ENCODE results near the gene ZFHX3. TPM values are rescaled to one million over a fixed set of nuclear protein-coding genes. Genes with fewer than 3 reads are reported as not detected.

Gene ZFHX3
- total RNA-seq, 6 experiments from 2014 or later, result 7.1 to 9.4 (median 7.7) TPM

DNA sequence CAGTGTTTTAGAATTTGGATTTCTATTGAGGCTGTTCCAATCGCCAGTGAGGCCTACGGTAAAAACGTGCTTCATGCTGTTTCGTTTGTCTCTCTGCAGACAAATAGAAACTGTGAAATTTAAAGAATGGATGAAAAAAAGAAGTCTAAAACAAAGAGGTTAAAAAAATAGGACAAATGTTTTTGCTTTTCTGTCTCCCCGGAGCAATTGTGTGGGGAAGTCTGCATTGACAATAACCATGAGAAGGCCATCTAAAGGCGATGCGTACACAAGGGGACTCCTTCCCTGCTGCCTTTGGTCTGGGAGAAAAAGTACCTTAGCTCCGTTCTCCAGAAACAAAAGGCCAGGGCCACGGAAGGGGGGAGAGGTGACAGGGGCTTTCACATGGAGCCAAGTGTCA lies 4.6 kb upstream of the ZFHX3 start:
- Histone ChIP-seq H3K27ac (peak overlapping the region; percentile 94 to 99 (median 96)), H3K9me3 (no peaks in the 10 kb centered on the region), H3K36me3 (no peaks in the 10 kb centered on the region), H3K27me3 (no peaks in the 10 kb centered on the region), H3K4me1 (peaks cover 0 to 32% (median 15%) of the 10 kb centered on the region in 4 donors), H3K4me3 (no peak overlapping the region)
- DNase-seq (no peak), ATAC-seq (no peak)
- TF ChIP-seq POLR2A (IDR thresholded peaks at IDR 0.05), result no peak
- TF ChIP-seq, protein P1, sequence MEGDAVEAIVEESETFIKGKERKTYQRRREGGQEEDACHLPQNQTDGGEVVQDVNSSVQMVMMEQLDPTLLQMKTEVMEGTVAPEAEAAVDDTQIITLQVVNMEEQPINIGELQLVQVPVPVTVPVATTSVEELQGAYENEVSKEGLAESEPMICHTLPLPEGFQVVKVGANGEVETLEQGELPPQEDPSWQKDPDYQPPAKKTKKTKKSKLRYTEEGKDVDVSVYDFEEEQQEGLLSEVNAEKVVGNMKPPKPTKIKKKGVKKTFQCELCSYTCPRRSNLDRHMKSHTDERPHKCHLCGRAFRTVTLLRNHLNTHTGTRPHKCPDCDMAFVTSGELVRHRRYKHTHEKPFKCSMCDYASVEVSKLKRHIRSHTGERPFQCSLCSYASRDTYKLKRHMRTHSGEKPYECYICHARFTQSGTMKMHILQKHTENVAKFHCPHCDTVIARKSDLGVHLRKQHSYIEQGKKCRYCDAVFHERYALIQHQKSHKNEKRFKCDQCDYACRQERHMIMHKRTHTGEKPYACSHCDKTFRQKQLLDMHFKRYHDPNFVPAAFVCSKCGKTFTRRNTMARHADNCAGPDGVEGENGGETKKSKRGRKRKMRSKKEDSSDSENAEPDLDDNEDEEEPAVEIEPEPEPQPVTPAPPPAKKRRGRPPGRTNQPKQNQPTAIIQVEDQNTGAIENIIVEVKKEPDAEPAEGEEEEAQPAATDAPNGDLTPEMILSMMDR (IDR thresholded peaks at IDR 0.05), result no peak
- intact Hi-C loops (cut with DNase I), result no loop called here
- WGBS (ENCODE audit: insufficient coverage, low coverage, low lambda C conversion rate, missing lambda C conversion rate), result 63% methylated on average over 9 of the region's 9 CpGs

DNA sequence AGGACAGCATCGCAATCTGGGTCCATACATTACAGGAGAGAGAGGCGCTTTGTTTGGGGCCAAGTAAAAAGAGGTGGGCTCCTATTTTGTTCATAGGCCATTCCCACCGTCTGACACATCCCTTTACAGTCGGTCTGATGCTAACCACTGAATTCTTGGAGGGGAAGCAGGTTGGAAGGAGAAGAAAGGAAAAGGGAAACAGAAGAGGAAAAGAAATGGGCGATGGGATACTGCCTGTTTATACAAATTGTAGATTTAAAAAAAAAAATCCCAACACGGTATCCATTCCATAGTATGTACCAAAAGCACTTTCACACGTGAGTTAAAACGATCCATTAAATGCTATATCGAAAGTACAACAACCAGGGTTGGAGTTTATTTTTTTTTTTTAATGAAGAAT lies 4.0 kb upstream of the ZFHX3 start:
- no peak for TF ChIP-seq POLR2A (IDR thresholded peaks at IDR 0.05)
- TF ChIP-seq, protein P1 (IDR thresholded peaks at IDR 0.05), result no peak
- DNase-seq, result no peak
- intact Hi-C loops (cut with DNase I), result no loop called here
- Histone ChIP-seq H3K36me3 (no peaks in the 10 kb centered on the region), H3K27me3 (no peaks in the 10 kb centered on the region), H3K9me3 (no peaks in the 10 kb centered on the region), H3K4me1 (peaks cover 0 to 39% (median 15%) of the 10 kb centered on the region in 4 donors), H3K4me3 (no peak overlapping the region), H3K27ac (peak overlapping the region in 2 of 3 donors; percentile 96 to 99)
- no peak for ATAC-seq
- WGBS (ENCODE audit: insufficient coverage, low coverage, low lambda C conversion rate, missing lambda C conversion rate), result 86% methylated on average over 9 of the region's 9 CpGs

DNA sequence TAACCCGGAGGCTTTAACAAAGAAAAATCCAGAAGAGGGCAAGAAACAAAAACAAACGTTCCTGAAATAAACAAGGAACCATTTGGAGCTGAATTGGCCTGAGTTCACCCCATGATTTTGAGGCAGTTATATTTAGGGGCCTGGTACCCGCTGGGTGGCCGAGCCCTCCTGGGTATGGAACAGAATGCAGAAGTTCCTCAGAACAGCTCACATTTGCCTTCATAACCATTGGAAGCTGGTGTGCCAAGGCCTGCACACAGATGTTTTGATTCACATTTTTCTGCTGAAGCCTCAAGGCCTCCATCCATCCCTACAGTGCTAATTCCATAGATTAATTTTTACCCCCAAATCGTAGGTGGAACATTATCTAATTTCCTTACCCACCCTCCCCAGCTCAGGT lies 3.3 kb upstream of the ZFHX3 start:
- Histone ChIP-seq H3K4me3 (no peak overlapping the region), H3K36me3 (no peaks in the 10 kb centered on the region), H3K4me1 (peaks cover 0 to 35% (median 11%) of the 10 kb centered on the region in 4 donors), H3K27me3 (no peaks in the 10 kb centered on the region), H3K27ac (peak overlapping the region; percentile 6 to 41 (median 22)), H3K9me3 (no peaks in the 10 kb centered on the region)
- TF ChIP-seq, protein P1 (IDR thresholded peaks at IDR 0.05), result no peak
- TF ChIP-seq POLR2A (IDR thresholded peaks at IDR 0.05), result no peak
- 33% methylated on average over 5 of the region's 5 CpGs for WGBS (ENCODE audit: insufficient coverage, low coverage, low lambda C conversion rate, missing lambda C conversion rate)
- no peak for DNase-seq
- ATAC-seq, result no peak
- intact Hi-C loops (cut with DNase I), result no loop called here

DNA sequence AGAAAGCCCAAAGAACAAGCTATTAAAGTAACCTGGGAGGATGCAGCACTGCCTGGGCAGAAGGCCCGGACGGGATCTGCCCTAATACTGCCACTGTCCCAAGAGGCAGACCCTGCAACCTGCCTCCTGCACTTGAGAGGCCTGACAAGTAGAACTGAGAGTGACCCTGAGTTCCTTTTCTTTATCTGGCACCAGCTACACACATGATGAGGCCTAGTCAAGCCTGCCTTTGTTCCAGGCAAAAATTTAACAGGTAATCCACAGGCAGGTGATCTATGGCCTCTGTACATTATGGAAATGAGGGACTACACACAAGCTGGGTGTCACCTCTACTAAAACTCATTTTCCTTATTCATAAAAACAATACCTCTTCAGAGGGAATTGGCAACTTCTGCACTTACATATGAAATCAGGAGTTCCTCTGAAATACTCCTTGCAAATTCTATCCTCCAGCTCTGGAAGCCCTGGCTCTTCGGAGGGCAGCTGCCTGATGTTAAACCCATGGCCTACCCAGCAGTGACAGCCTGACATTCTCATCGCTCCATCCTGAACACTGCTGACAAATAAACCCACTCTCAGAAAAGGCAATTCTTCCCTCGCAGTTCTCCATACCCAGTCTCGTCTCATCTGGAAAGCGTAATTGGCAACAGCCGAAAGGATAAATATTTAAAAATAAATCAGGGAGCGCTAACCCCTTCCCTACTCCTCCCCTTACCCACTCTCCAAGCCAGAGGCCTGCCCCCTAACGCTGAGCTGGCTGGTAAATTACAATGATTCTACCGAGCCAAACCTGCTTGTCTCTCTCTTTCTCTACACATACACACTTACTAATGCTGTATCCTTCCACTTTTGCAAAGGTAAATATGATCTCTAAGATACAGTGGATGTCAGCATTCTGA lies 2.5 kb upstream of the ZFHX3 start:
- H3K9me3 ChIP-seq, result no peaks in the 10 kb centered on the region
- H3K27me3 ChIP-seq, result no peaks in the 10 kb centered on the region
- no peak for TF ChIP-seq POLR2A (IDR thresholded peaks at IDR 0.05)
- TF ChIP-seq, protein P1 (IDR thresholded peaks at IDR 0.05), result peak in 1 of 4 donors; percentile 12
- ATAC-seq (no peak), DNase-seq (no peak)
- peak overlapping the region; percentile 6 to 41 (median 22) for H3K27ac ChIP-seq
- no peak overlapping the region for H3K4me3 ChIP-seq
- intact Hi-C loops (cut with DNase I), result no loop called here
- 35% methylated on average over 10 of the region's 11 CpGs for WGBS (ENCODE audit: insufficient coverage, low coverage, low lambda C conversion rate, missing lambda C conversion rate)
- H3K4me1 ChIP-seq, result peaks cover 0 to 34% (median 9%) of the 10 kb centered on the region in 4 donors
- no peaks in the 10 kb centered on the region for H3K36me3 ChIP-seq

Measured in right lobe of liver (tissue), 6 donors.